ENCODE measurements around the gene FBXO5.
"Not testable (repeated sequence)": the region's sequence is repeated elsewhere in the genome, so short reads cannot be mapped to it uniquely, and the experiment has no call there.

The FBXO5 gene

GRCh38 chr6:152986978-152987377 lies 4.1 kb upstream of the FBXO5 start:
- H3K9me3 ChIP-seq (ENCODE audit: control insufficient read depth, low read length) = no peaks in the 10 kb centered on the region
- H3K27ac ChIP-seq (ENCODE audit: low read depth, low read length, severe bottlenecking) = no peak overlapping the region
- peaks cover 34% of the 10 kb centered on the region for H3K36me3 ChIP-seq (ENCODE audit: control insufficient read depth, insufficient read depth, low read length)
- H3K4me1 ChIP-seq (ENCODE audit: control insufficient read depth, insufficient read depth, low read length, poor library complexity, severe bottlenecking) = no peaks in the 10 kb centered on the region
- WGBS, 2 experiments (ENCODE audit: insufficient coverage in 2 of 2) = 100% methylated on average over 2 of the region's 2 CpGs; no CpG with 5 or more reads in 1 of the 2 experiments
- H3K4me3 ChIP-seq (ENCODE audit: extremely low read depth, insufficient read depth, low read length, poor library complexity, severe bottlenecking) = no peak overlapping the region

GRCh38 chr6:152985300-152985699 lies 2.5 kb upstream of the FBXO5 start:
- H3K4me3 ChIP-seq (ENCODE audit: extremely low read depth, insufficient read depth, low read length, poor library complexity, severe bottlenecking) = not testable (repeated sequence)

GRCh38 chr6:152984513-152984872 lies 1.7 kb upstream of the FBXO5 start:
- no peaks in the 10 kb centered on the region for H3K9me3 ChIP-seq (ENCODE audit: control insufficient read depth, low read length)
- H3K4me1 ChIP-seq (ENCODE audit: control insufficient read depth, insufficient read depth, low read length, poor library complexity, severe bottlenecking) = no peaks in the 10 kb centered on the region
- 11 to 17% methylated on average over 5 of the region's 7 CpGs for WGBS, 2 experiments (ENCODE audit: insufficient coverage in 2 of 2)
- peaks cover 21% of the 10 kb centered on the region for H3K36me3 ChIP-seq (ENCODE audit: control insufficient read depth, insufficient read depth, low read length)
- H3K4me3 ChIP-seq (ENCODE audit: extremely low read depth, insufficient read depth, low read length, poor library complexity, severe bottlenecking) = peak overlapping the region; percentile 95
- peak overlapping the region; percentile 89 for H3K27ac ChIP-seq (ENCODE audit: low read depth, low read length, severe bottlenecking)

More at GRCh38 chr6:152985300-152985699, 2.5 kb upstream of the FBXO5 start:
- 97 to 100% methylated on average over 5 to 10 of the region's 11 CpGs for WGBS, 2 experiments (ENCODE audit: insufficient coverage in 2 of 2)
- not testable (repeated sequence) for H3K27ac ChIP-seq (ENCODE audit: low read depth, low read length, severe bottlenecking); H3K9me3 ChIP-seq (ENCODE audit: control insufficient read depth, low read length); H3K4me1 ChIP-seq (ENCODE audit: control insufficient read depth, insufficient read depth, low read length, poor library complexity, severe bottlenecking)
- peaks cover 24% of the 10 kb centered on the region for H3K36me3 ChIP-seq (ENCODE audit: control insufficient read depth, insufficient read depth, low read length)

GRCh38 chr6:152983637-152984512 lies 1.0 kb upstream of the FBXO5 start:
- peak overlapping the region; percentile 95 for H3K4me3 ChIP-seq (ENCODE audit: extremely low read depth, insufficient read depth, low read length, poor library complexity, severe bottlenecking)

GRCh38 chr6:152981989-152982903 lies 595 bp downstream of the FBXO5 start:
- Histone ChIP-seq H3K27ac (ENCODE audit: low read depth, low read length, severe bottlenecking) (no peak overlapping the region), H3K4me3 (ENCODE audit: extremely low read depth, insufficient read depth, low read length, poor library complexity, severe bottlenecking) (peak overlapping the region; percentile 95), H3K4me1 (ENCODE audit: control insufficient read depth, insufficient read depth, low read length, poor library complexity, severe bottlenecking) (peaks cover 6% of the 10 kb centered on the region), H3K36me3 (ENCODE audit: control insufficient read depth, insufficient read depth, low read length) (peaks cover 34% of the 10 kb centered on the region), H3K9me3 (ENCODE audit: control insufficient read depth, low read length) (no peaks in the 10 kb centered on the region)
- WGBS, 2 experiments (ENCODE audit: insufficient coverage in 2 of 2) = 1% methylated on average over 24 to 48 of the region's 71 CpGs

More at GRCh38 chr6:152983637-152984512, 1.0 kb upstream of the FBXO5 start:
- WGBS, 2 experiments (ENCODE audit: insufficient coverage in 2 of 2) = 0 to 1% methylated on average over 8 to 23 of the region's 38 CpGs
- Histone ChIP-seq H3K27ac (ENCODE audit: low read depth, low read length, severe bottlenecking) (peak overlapping the region; percentile 89), H3K9me3 (ENCODE audit: control insufficient read depth, low read length) (no peaks in the 10 kb centered on the region), H3K4me1 (ENCODE audit: control insufficient read depth, insufficient read depth, low read length, poor library complexity, severe bottlenecking) (no peaks in the 10 kb centered on the region), H3K36me3 (ENCODE audit: control insufficient read depth, insufficient read depth, low read length) (peaks cover 21% of the 10 kb centered on the region)

- Histone ChIP-seq H3K9me3 (ENCODE audit: control insufficient read depth, low read length) (no peaks in the 10 kb centered on the region), H3K4me1 (ENCODE audit: control insufficient read depth, insufficient read depth, low read length, poor library complexity, severe bottlenecking) (peaks cover 14% of the 10 kb centered on the region), H3K27ac (ENCODE audit: low read depth, low read length, severe bottlenecking) (no peak overlapping the region), H3K4me3 (ENCODE audit: extremely low read depth, insufficient read depth, low read length, poor library complexity, severe bottlenecking) (peak overlapping the region; percentile 95), H3K36me3 (ENCODE audit: control insufficient read depth, insufficient read depth, low read length) (peaks cover 35% of the 10 kb centered on the region)
- no CpG with 5 or more reads among the region's 2 CpGs for WGBS, 2 experiments (ENCODE audit: insufficient coverage in 2 of 2)
These were observed 1.6 kb downstream of the FBXO5 start for GRCh38 chr6:152981219-152981618.

- Histone ChIP-seq H3K36me3 (ENCODE audit: control insufficient read depth, insufficient read depth, low read length) (peaks cover 35% of the 10 kb centered on the region), H3K4me3 (ENCODE audit: extremely low read depth, insufficient read depth, low read length, poor library complexity, severe bottlenecking) (peak overlapping the region; percentile 95), H3K4me1 (ENCODE audit: control insufficient read depth, insufficient read depth, low read length, poor library complexity, severe bottlenecking) (peaks cover 14% of the 10 kb centered on the region), H3K9me3 (ENCODE audit: control insufficient read depth, low read length) (no peaks in the 10 kb centered on the region), H3K27ac (ENCODE audit: low read depth, low read length, severe bottlenecking) (no peak overlapping the region)
- no CpG with 5 or more reads among the region's 1 CpG for WGBS, 2 experiments (ENCODE audit: insufficient coverage in 2 of 2)
These were observed 2.2 kb downstream of the FBXO5 start for GRCh38 chr6:152980656-152981055.

GRCh38 chr6:152979116-152979515 lies 3.7 kb downstream of the FBXO5 start:
- Histone ChIP-seq H3K9me3 (ENCODE audit: control insufficient read depth, low read length) (no peaks in the 10 kb centered on the region), H3K27ac (ENCODE audit: low read depth, low read length, severe bottlenecking) (no peak overlapping the region), H3K4me1 (ENCODE audit: control insufficient read depth, insufficient read depth, low read length, poor library complexity, severe bottlenecking) (peaks cover 14% of the 10 kb centered on the region), H3K4me3 (ENCODE audit: extremely low read depth, insufficient read depth, low read length, poor library complexity, severe bottlenecking) (no peak overlapping the region), H3K36me3 (ENCODE audit: control insufficient read depth, insufficient read depth, low read length) (peaks cover 45% of the 10 kb centered on the region)
- WGBS, 2 experiments (ENCODE audit: insufficient coverage in 2 of 2) = no CpG with 5 or more reads among the region's 1 CpG

GRCh38 chr6:152978058-152978457 lies 4.8 kb downstream of the FBXO5 start:
- Histone ChIP-seq H3K4me1 (ENCODE audit: control insufficient read depth, insufficient read depth, low read length, poor library complexity, severe bottlenecking) (peaks cover 14% of the 10 kb centered on the region), H3K27ac (ENCODE audit: low read depth, low read length, severe bottlenecking) (no peak overlapping the region), H3K4me3 (ENCODE audit: extremely low read depth, insufficient read depth, low read length, poor library complexity, severe bottlenecking) (no peak overlapping the region), H3K9me3 (ENCODE audit: control insufficient read depth, low read length) (no peaks in the 10 kb centered on the region), H3K36me3 (ENCODE audit: control insufficient read depth, insufficient read depth, low read length) (peaks cover 55% of the 10 kb centered on the region)
- 80 to 94% methylated on average over 1 to 2 of the region's 3 CpGs for WGBS, 2 experiments (ENCODE audit: insufficient coverage in 2 of 2)

GRCh38 chr6:152977556-152977955 lies 5.3 kb downstream of the FBXO5 start:
- Histone ChIP-seq H3K4me3 (ENCODE audit: extremely low read depth, insufficient read depth, low read length, poor library complexity, severe bottlenecking) (no peak overlapping the region), H3K27ac (ENCODE audit: low read depth, low read length, severe bottlenecking) (no peak overlapping the region), H3K36me3 (ENCODE audit: control insufficient read depth, insufficient read depth, low read length) (peaks cover 60% of the 10 kb centered on the region), H3K9me3 (ENCODE audit: control insufficient read depth, low read length) (no peaks in the 10 kb centered on the region), H3K4me1 (ENCODE audit: control insufficient read depth, insufficient read depth, low read length, poor library complexity, severe bottlenecking) (peaks cover 14% of the 10 kb centered on the region)
